K562 (cell line): Measurements from ENCODE around the gene SCUBE1. TPM values are rescaled to one million over a fixed set of nuclear protein-coding genes. Genes with fewer than 3 reads are reported as not detected.
A peak's percentile ranks its signal among the peaks of the same experiment; 100 is the strongest.

Experiments
- CBFA2T2 ChIP-seq: fragments of 450-650 bp; conservative IDR thresholded peaks from 2 replicates; pipeline ENCODE4 v1.6.1; 2017; ENCODE audit warnings: mild to moderate bottlenecking
- EZH2 ChIP-seq: IDR thresholded peaks from 2 replicates; pipeline ENCODE4 v1.6.1; 2012; ENCODE audit warnings: low read depth, mild to moderate bottlenecking, inconsistent platforms, low read length, borderline replicate concordance
- HOXB6 ChIP-seq: fragments of 250-450 bp; sonication (Bioruptor Pico); IDR thresholded peaks from 2 replicates; pipeline ENCODE4 v1.5.1; 2022; ENCODE audit warnings: mild to moderate bottlenecking, borderline replicate concordance
- KAT2B ChIP-seq: IDR thresholded peaks from one replicate; pipeline ENCODE4 v1.6.1; 2012; ENCODE audit warnings: low read depth, mild to moderate bottlenecking, control low read depth, inconsistent platforms, low read length, moderate library complexity
- MIER1 ChIP-seq: fragments of 450-650 bp; IDR thresholded peaks from 2 replicates; pipeline ENCODE4 v1.6.1; 2016; ENCODE audit warnings: antibody characterized with exemption, mild to moderate bottlenecking, low read depth
- NR3C1 ChIP-seq: sonication (generic); formaldehyde crosslinking; IDR thresholded peaks from 2 replicates; pipeline ENCODE4 v1.8.1; 2022; ENCODE audit warnings: missing genetic modification reagents
- SMARCC2 ChIP-seq: fragments of 450-650 bp; IDR thresholded peaks from 2 replicates; pipeline ENCODE4 v1.6.1; 2017; ENCODE audit warnings: antibody characterized with exemption, moderate library complexity, mild to moderate bottlenecking, low read depth
- ZFPM2 ChIP-seq: fragments of 250-450 bp; sonication (Bioruptor Pico); IDR thresholded peaks from 2 replicates; pipeline ENCODE4 v1.5.1; 2022; ENCODE audit warnings: mild to moderate bottlenecking
- ZNF347 ChIP-seq: fragments of 450-650 bp; formaldehyde crosslinking; IDR thresholded peaks from 2 replicates; pipeline ENCODE4 v1.4.0; 2020; ENCODE audit warnings: low read depth, mild to moderate bottlenecking, moderate library complexity
- polyA plus RNA-seq, 8 experiments: library from polyadenylated mRNA; depleted of rRNA in 4 of 8; stranded (reverse) in 5 of 8; unstranded in 3 of 8; fragments of >200 nt; fragmentation: Nextera tagmentation in 2 of 8; fragmentation: Illumina TruSeq in 1 of 8; extraction: Ambion mirVana in 2 of 8; extraction: Trizol in 1 of 8; gene quantifications; 2 replicates each; pipeline versions ENCODE4 v1.2.1 to v1.2.3, GENCODE V29; 2011 to 2014; ENCODE audit warnings: inconsistent platforms in 1 of 8, missing spikeins in 1 of 8
- total RNA-seq, 7 experiments: library from RNA; depleted of rRNA in 6 of 7; stranded (reverse); fragments of >200 nt in 6 of 7; fragmentation: Illumina TruSeq in 2 of 7; extraction: Trizol in 2 of 7; gene quantifications; 2 replicates each; pipeline versions ENCODE4 v1.2.1 to v1.2.3, GENCODE V29; 2011 to 2021; ENCODE audit warnings: low replicate concordance in 1 of 7
- TF ChIP-seq, protein P1 (sequence below), 2 experiments: fragments of 150-350 bp in 1 of 2; IDR thresholded peaks; 2 replicates each; pipeline ENCODE4 v1.6.1; 2012 to 2016; ENCODE audit warnings: low read depth in 2 of 2, low read length in 2 of 2, mild to moderate bottlenecking in 1 of 2, moderate library complexity in 1 of 2

Gene SCUBE1
- total and polyA plus RNA-seq, 9 of the 15 experiments (the other 6 are each of a cell fraction or from before 2014, with no cell fraction given), result 0.03 to 0.47 (median 0.29) TPM; not detected in 6

DNA sequence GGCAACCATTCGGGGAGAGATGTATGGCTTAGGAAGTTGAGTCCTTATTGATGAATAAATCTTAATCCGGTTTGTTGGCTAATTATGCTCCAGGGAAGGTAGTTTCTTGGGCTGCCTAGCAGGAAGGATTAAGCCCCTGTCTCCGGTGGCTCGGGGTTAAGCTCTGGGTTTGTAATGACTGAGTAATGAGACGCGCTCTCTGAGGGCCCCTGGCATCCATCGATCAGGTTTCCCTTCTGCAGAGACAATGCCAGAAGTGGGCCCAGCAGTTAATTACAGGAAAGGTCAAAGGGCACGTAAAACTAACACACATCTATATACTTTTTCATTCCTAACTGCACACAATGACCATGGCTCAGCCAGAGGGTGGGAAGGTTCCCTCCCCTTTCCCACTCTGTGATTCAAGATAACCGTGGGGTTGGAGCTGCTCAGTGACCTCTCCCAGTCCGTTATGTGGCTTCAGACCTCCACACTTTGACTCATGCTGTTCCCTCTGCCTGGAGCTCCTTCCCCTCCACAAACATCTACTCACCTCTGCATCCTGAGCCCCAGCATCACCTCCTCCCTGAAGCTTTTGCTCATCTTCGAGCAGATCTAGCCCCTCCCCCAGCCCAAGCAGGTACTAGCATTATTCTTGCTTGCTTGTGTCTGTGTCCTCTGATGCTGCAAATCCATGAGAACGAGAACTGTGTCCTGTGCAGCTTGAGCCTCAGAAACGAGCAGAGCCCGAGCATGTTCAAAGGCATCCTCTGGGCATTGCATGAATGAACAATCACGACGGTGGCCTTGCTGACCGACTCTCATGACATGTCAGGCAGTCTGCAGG lies 16.6 kb downstream of the SCUBE1 start (continued):
- TF ChIP-seq SMARCC2 (no peak), HOXB6 (CRISPR knock-in tag) (no peak), ZNF347 (CRISPR knock-in tag) (no peak), KAT2B (no peak), EZH2 (no peak), MIER1 (no peak), NR3C1 (CRISPR knock-in tag) (no peak), CBFA2T2 (peak; percentile 32; the same call in 1 of the 2 replicates), ZFPM2 (CRISPR knock-in tag) (no peak)
- TF ChIP-seq, protein P1, sequence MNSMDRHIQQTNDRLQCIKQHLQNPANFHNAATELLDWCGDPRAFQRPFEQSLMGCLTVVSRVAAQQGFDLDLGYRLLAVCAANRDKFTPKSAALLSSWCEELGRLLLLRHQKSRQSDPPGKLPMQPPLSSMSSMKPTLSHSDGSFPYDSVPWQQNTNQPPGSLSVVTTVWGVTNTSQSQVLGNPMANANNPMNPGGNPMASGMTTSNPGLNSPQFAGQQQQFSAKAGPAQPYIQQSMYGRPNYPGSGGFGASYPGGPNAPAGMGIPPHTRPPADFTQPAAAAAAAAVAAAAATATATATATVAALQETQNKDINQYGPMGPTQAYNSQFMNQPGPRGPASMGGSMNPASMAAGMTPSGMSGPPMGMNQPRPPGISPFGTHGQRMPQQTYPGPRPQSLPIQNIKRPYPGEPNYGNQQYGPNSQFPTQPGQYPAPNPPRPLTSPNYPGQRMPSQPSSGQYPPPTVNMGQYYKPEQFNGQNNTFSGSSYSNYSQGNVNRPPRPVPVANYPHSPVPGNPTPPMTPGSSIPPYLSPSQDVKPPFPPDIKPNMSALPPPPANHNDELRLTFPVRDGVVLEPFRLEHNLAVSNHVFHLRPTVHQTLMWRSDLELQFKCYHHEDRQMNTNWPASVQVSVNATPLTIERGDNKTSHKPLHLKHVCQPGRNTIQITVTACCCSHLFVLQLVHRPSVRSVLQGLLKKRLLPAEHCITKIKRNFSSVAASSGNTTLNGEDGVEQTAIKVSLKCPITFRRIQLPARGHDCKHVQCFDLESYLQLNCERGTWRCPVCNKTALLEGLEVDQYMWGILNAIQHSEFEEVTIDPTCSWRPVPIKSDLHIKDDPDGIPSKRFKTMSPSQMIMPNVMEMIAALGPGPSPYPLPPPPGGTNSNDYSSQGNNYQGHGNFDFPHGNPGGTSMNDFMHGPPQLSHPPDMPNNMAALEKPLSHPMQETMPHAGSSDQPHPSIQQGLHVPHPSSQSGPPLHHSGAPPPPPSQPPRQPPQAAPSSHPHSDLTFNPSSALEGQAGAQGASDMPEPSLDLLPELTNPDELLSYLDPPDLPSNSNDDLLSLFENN (IDR thresholded peaks at IDR 0.05; ENCODE audit: low read depth in 2 of 2, low read length in 2 of 2), result no peak
- TF ChIP-seq, all 486 proteins: peak for 6
